ENCODE results near the gene MAN1A1.

- TF ChIP-seq RCOR1 (IDR thresholded peaks at IDR 0.05; ENCODE audit: low read depth, low read length) (no peak), ZSCAN20 (CRISPR knock-in tag; IDR thresholded peaks at IDR 0.05) (no peak), REST (IDR thresholded peaks at IDR 0.05) (no peak), EP300 (IDR thresholded peaks at IDR 0.05) (no peak), POLR2A (IDR thresholded peaks at IDR 0.05; ENCODE audit: low read length) (no peak), KDM1A (IDR thresholded peaks at IDR 0.05; ENCODE audit: low read depth) (no peak), USF2 (IDR thresholded peaks at IDR 0.05) (no peak), SMC3 (IDR thresholded peaks at IDR 0.05) (no peak), RFX5 (IDR thresholded peaks at IDR 0.05) (no peak), FOXS1 (CRISPR knock-in tag; IDR thresholded peaks at IDR 0.05) (no peak), FOSL2 (IDR thresholded peaks at IDR 0.05) (no peak), FOSL2 (CRISPR knock-in tag; IDR thresholded peaks at IDR 0.05) (no peak), EHF (CRISPR knock-in tag; IDR thresholded peaks at IDR 0.05) (no peak)
- TF ChIP-seq, protein P1, sequence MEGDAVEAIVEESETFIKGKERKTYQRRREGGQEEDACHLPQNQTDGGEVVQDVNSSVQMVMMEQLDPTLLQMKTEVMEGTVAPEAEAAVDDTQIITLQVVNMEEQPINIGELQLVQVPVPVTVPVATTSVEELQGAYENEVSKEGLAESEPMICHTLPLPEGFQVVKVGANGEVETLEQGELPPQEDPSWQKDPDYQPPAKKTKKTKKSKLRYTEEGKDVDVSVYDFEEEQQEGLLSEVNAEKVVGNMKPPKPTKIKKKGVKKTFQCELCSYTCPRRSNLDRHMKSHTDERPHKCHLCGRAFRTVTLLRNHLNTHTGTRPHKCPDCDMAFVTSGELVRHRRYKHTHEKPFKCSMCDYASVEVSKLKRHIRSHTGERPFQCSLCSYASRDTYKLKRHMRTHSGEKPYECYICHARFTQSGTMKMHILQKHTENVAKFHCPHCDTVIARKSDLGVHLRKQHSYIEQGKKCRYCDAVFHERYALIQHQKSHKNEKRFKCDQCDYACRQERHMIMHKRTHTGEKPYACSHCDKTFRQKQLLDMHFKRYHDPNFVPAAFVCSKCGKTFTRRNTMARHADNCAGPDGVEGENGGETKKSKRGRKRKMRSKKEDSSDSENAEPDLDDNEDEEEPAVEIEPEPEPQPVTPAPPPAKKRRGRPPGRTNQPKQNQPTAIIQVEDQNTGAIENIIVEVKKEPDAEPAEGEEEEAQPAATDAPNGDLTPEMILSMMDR (IDR thresholded peaks at IDR 0.05) = no peak
- TF ChIP-seq, protein P2, sequence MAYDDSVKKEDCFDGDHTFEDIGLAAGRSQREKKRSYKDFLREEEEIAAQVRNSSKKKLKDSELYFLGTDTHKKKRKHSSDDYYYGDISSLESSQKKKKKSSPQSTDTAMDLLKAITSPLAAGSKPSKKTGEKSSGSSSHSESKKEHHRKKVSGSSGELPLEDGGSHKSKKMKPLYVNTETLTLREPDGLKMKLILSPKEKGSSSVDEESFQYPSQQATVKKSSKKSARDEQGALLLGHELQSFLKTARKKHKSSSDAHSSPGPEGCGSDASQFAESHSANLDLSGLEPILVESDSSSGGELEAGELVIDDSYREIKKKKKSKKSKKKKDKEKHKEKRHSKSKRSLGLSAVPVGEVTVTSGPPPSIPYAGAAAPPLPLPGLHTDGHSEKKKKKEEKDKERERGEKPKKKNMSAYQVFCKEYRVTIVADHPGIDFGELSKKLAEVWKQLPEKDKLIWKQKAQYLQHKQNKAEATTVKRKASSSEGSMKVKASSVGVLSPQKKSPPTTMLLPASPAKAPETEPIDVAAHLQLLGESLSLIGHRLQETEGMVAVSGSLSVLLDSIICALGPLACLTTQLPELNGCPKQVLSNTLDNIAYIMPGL (CRISPR knock-in tag; IDR thresholded peaks at IDR 0.05; ENCODE audit: borderline replicate concordance) = no peak
Measured at GRCh38 chr6:119349361-119350201, at the start of gene MAN1A1.
